HepG2 (cell line): ENCODE data around the gene AADACL4. TPM values are rescaled to one million over a fixed set of nuclear protein-coding genes. Genes with fewer than 3 reads are reported as not detected.

Source experiments
- ATRX ChIP-seq: sonication (generic); formaldehyde crosslinking; IDR thresholded peaks from 2 replicates; pipeline ENCODE4 v1.4.0; 2020; ENCODE audit warnings: missing genetic modification reagents, borderline replicate concordance
- CBFB ChIP-seq: sonication (generic); formaldehyde crosslinking; IDR thresholded peaks from 2 replicates; pipeline ENCODE4 v1.4.0; 2020; ENCODE audit warnings: missing genetic modification reagents
- CENPBD1 ChIP-seq: sonication (generic); formaldehyde crosslinking; IDR thresholded peaks from 2 replicates; pipeline ENCODE4 v1.8.0; 2022; ENCODE audit warnings: missing genetic modification reagents, low read depth, mild to moderate bottlenecking, borderline replicate concordance
- DNMT1 ChIP-seq: sonication (generic); formaldehyde crosslinking; IDR thresholded peaks from 2 replicates; pipeline ENCODE4 v1.5.1; 2020; ENCODE audit warnings: mild to moderate bottlenecking, missing genetic modification reagents
- DZIP1 ChIP-seq: sonication (generic); formaldehyde crosslinking; IDR thresholded peaks from 2 replicates; pipeline ENCODE4 v1.5.0; 2020; ENCODE audit warnings: mild to moderate bottlenecking, missing genetic modification reagents
- ETS1 ChIP-seq: sonication (generic); formaldehyde crosslinking; IDR thresholded peaks from 2 replicates; pipeline ENCODE4 v1.4.0; 2020; ENCODE audit warnings: missing genetic modification reagents
- GMEB2 ChIP-seq: IDR thresholded peaks from 2 replicates; pipeline ENCODE4 v1.6.1; 2016; ENCODE audit warnings: missing biosample characterization, missing genetic modification reagents, low read depth
- HNRNPK ChIP-seq: fragments of 200-400 bp; formaldehyde crosslinking; IDR thresholded peaks from 2 replicates; pipeline ENCODE4 v1.6.1; 2018; ENCODE audit warnings: low read length, low read depth, moderate library complexity, mild to moderate bottlenecking; ENCODE audit not compliant: poor library complexity, severe bottlenecking
- IKZF4 ChIP-seq: sonication (generic); formaldehyde crosslinking; IDR thresholded peaks from 2 replicates; pipeline ENCODE4 v1.5.1; 2020; ENCODE audit warnings: borderline replicate concordance, mild to moderate bottlenecking, low read depth, missing genetic modification reagents; ENCODE audit errors: not compliant biosample characterization
- KDM6A ChIP-seq: IDR thresholded peaks from 2 replicates; pipeline ENCODE4 v1.6.1; 2016; ENCODE audit warnings: low read depth
- MAZ ChIP-seq, 2 experiments: sonication (generic) in 1 of 2; formaldehyde crosslinking in 1 of 2; IDR thresholded peaks; 2 replicates each; pipeline versions ENCODE4 v1.5.0 to v1.6.1; 2012 to 2020; ENCODE audit warnings: low read depth in 2 of 2, mild to moderate bottlenecking in 2 of 2, borderline replicate concordance in 1 of 2, improper control_type of control experiment in 1 of 2, low read length in 1 of 2, missing genetic modification reagents in 1 of 2, moderate library complexity in 1 of 2
- PAWR ChIP-seq: sonication (generic); formaldehyde crosslinking; IDR thresholded peaks from 2 replicates; pipeline ENCODE4 v1.4.0; 2020; ENCODE audit warnings: missing genetic modification reagents, mild to moderate bottlenecking, borderline replicate concordance
- POLR2AphosphoS2 ChIP-seq: IDR thresholded peaks from 2 replicates; pipeline ENCODE4 v1.6.1; 2011; ENCODE audit warnings: low read depth, low read length, improper control_type of control experiment
- SP2 ChIP-seq: sonication (generic); formaldehyde crosslinking; IDR thresholded peaks from 2 replicates; pipeline ENCODE4 v1.5.1; 2020; ENCODE audit warnings: mild to moderate bottlenecking, missing genetic modification reagents
- TFAP4 ChIP-seq: sonication (generic); IDR thresholded peaks from 2 replicates; pipeline ENCODE4 v1.6.1; 2016; ENCODE audit warnings: low read depth, borderline replicate concordance
- THYN1 ChIP-seq: sonication (generic); formaldehyde crosslinking; IDR thresholded peaks from 2 replicates; pipeline ENCODE4 v1.8.1; 2023; ENCODE audit warnings: low read depth, mild to moderate bottlenecking, moderate library complexity, missing genetic modification reagents, borderline replicate concordance
- XBP1 ChIP-seq: sonication (generic); formaldehyde crosslinking; IDR thresholded peaks from 2 replicates; pipeline ENCODE4 v1.5.0; 2020; ENCODE audit warnings: missing genetic modification reagents
- ZFAT ChIP-seq: sonication (generic); formaldehyde crosslinking; conservative IDR thresholded peaks from 2 replicates; pipeline ENCODE4 v1.8.1; 2023; ENCODE audit warnings: missing genetic modification reagents, inconsistent platforms
- ZNF737 ChIP-seq: sonication (generic); formaldehyde crosslinking; IDR thresholded peaks from 2 replicates; pipeline ENCODE4 v1.5.0; 2020; ENCODE audit warnings: missing genetic modification reagents, mild to moderate bottlenecking, borderline replicate concordance
- ZNF891 ChIP-seq: sonication (generic); formaldehyde crosslinking; IDR thresholded peaks from 2 replicates; pipeline ENCODE4 v1.5.0; 2020; ENCODE audit warnings: mild to moderate bottlenecking, missing genetic modification reagents
- polyA plus RNA-seq, 8 experiments: library from polyadenylated mRNA; depleted of rRNA in 3 of 8; stranded (reverse) in 7 of 8; unstranded in 1 of 8; fragments of >200 nt; fragmentation: Illumina TruSeq in 4 of 8; extraction: Trizol in 4 of 8; gene quantifications; 2 replicates each; pipeline versions ENCODE4 v1.2.1 to v1.2.3, GENCODE V29; 2011 to 2016; ENCODE audit warnings: low read depth in 4 of 8, missing spikeins in 1 of 8, mixed read lengths in 1 of 8; ENCODE audit not compliant: insufficient read depth in 1 of 8
- total RNA-seq, 5 experiments: library from RNA; depleted of rRNA; stranded (reverse); fragments of >200 nt; fragmentation: Illumina TruSeq; extraction: Trizol; gene quantifications; 2 replicates each; pipeline ENCODE4 v1.2.3, GENCODE V29; 2016; ENCODE audit warnings: low read depth in 1 of 5

AADACL4 gene
- total and polyA plus RNA-seq, 2 of the 13 experiments (the other 11 are each of a cell fraction or from before 2014, with no cell fraction given) = not detected

- no peak for TF ChIP-seq POLR2AphosphoS2
- no peak for TF ChIP-seq ZFAT (CRISPR knock-in tag)
- TF ChIP-seq XBP1 (CRISPR knock-in tag) = no peak
- TF ChIP-seq ZNF891 (CRISPR knock-in tag) = no peak
- no peak for TF ChIP-seq IKZF4 (CRISPR knock-in tag)
- 0 out of 2 replicates have a peak, but pooled peaks have one; percentile 39 for TF ChIP-seq DNMT1
- TF ChIP-seq CBFB = peak; percentile 67; the same call in 1 of the 2 replicates
- TF ChIP-seq DZIP1 (CRISPR knock-in tag) = no peak
- TF ChIP-seq ZNF737 (CRISPR knock-in tag) = no peak
- no peak for TF ChIP-seq CENPBD1 (CRISPR knock-in tag)
- no peak for TF ChIP-seq GMEB2
- TF ChIP-seq MAZ (IDR thresholded peaks at IDR 0.05; ENCODE audit: borderline replicate concordance, low read depth, low read length) = no peak
- TF ChIP-seq MAZ (CRISPR knock-in tag; IDR thresholded peaks at IDR 0.05; ENCODE audit: low read depth) = 0 out of 2 replicates have a peak, but pooled peaks have one; percentile 2
- TF ChIP-seq ATRX (CRISPR knock-in tag) = no peak
- no peak for TF ChIP-seq THYN1 (CRISPR knock-in tag)
- no peak for TF ChIP-seq PAWR (CRISPR knock-in tag)
- TF ChIP-seq SP2 = no peak
- TF ChIP-seq ETS1 (CRISPR knock-in tag) = no peak
- TF ChIP-seq TFAP4 = peak; percentile 99
- TF ChIP-seq HNRNPK = no peak
- peak; percentile 84 for TF ChIP-seq KDM6A
Measured at GRCh38 chr1:12615865-12616708, 27.8 kb upstream of the AADACL4 start (continued).
